Thymus (tissue), 11 donors: ENCODE data around the gene UNC119. TPM values are rescaled to one million over a fixed set of nuclear protein-coding genes. Genes with fewer than 3 reads are reported as not detected.

Experiments used
- DNase-seq, 9 donors: peaks; one replicate each; pipeline ENCODE4 v3.0.0-alpha.2; 2013; ENCODE audit warnings: low spot score in 9 of 9, low read depth in 6 of 9, missing footprints in 1 of 9
- H3K27ac ChIP-seq, 2 donors: one replicate each; pipeline ENCODE4 v1.5.1; 2013; ENCODE audit warnings: control low read depth in 1 of 2, low read depth in 1 of 2, low read length in 1 of 2, mild to moderate bottlenecking in 1 of 2, moderate library complexity in 1 of 2
- H3K27me3 ChIP-seq, 2 donors: one replicate each; pipeline ENCODE4 v1.5.1; 2013; ENCODE audit warnings: low read length in 1 of 2; ENCODE audit not compliant: control insufficient read depth in 2 of 2, insufficient read depth in 1 of 2
- H3K36me3 ChIP-seq, 2 donors: one replicate each; pipeline ENCODE4 v1.5.1; 2013; ENCODE audit warnings: low read length in 1 of 2, mild to moderate bottlenecking in 1 of 2, moderate library complexity in 1 of 2; ENCODE audit not compliant: control insufficient read depth in 2 of 2, insufficient read depth in 2 of 2
- H3K4me1 ChIP-seq, 2 donors: one replicate each; pipeline ENCODE4 v1.5.1; 2013; ENCODE audit warnings: low read length in 2 of 2; ENCODE audit not compliant: control insufficient read depth in 2 of 2, insufficient read depth in 2 of 2
- H3K4me3 ChIP-seq, 2 donors: one replicate each; pipeline ENCODE4 v1.5.1; 2013; ENCODE audit warnings: low read length in 2 of 2, control low read depth in 1 of 2, mild to moderate bottlenecking in 1 of 2
- H3K9me3 ChIP-seq, 2 donors: one replicate each; pipeline ENCODE4 v1.5.1; 2013; ENCODE audit warnings: low read length in 1 of 2, mild to moderate bottlenecking in 1 of 2; ENCODE audit not compliant: control insufficient read depth in 2 of 2, insufficient read depth in 1 of 2
- WGBS: extraction: QIAGEN DNeasy Blood & Tissue Kit; methylation state at CpG from one replicate; pipeline ENCODE4 v1.1.7; 2013; 5-methylcytosine and 5-hydroxymethylcytosine counted together
- polyA plus RNA-seq: library from polyadenylated mRNA; stranded (reverse); fragments of 200-250 nt; gene quantifications from one replicate; pipeline ENCODE4 v1.2.3, GENCODE V29; 2013
- total RNA-seq: library from RNA; stranded (reverse); fragments of 120-200 nt; gene quantifications from one replicate; pipeline ENCODE4 v1.2.4, GENCODE V29; 2013
- donor health status: healthy.

The UNC119 gene
- total and polyA plus RNA-seq, 2 donors = 30.4 to 30.6 TPM

DNA sequence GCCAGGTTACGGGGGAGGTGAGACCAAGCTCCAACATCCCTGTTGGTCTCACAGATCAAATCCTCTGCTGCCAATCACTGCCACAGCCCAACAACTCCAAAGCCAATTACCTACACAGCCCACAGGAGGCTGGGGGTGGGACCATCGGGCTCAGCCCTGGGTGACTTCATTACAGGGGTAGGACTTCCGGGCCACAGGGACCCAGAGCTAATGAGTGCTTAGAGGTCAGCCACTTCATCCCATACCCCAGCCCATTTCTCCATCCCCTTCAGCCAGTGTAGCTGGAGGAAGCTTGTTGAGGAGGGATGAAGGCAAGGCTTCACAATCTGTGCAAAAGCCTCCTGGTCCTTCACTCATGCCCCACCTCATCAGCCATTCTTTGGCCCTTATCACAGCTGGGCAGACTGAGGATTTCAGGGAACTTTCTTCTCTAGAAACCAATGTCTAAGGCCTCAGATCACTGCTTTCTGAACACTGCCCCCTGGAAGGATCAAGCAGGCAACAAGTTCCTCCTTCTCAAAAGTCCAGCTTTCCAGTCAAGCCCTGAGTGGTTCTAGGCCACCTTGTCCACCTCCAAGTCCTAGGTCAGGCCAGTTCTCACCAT, 40.5 kb downstream of the UNC119 start:
- no peaks in the 10 kb centered on the region for H3K4me1 ChIP-seq
- H3K36me3 ChIP-seq = no peaks in the 10 kb centered on the region
- H3K9me3 ChIP-seq = no peaks in the 10 kb centered on the region
- whole genome bisulfite sequencing = 91% methylated on average over 3 of the region's 3 CpGs
- DNase-seq = no peak
- no peak overlapping the region for H3K27ac ChIP-seq
- peaks cover 0 to 49% of the 10 kb centered on the region in 2 donors for H3K27me3 ChIP-seq
- no peak overlapping the region for H3K4me3 ChIP-seq

DNA sequence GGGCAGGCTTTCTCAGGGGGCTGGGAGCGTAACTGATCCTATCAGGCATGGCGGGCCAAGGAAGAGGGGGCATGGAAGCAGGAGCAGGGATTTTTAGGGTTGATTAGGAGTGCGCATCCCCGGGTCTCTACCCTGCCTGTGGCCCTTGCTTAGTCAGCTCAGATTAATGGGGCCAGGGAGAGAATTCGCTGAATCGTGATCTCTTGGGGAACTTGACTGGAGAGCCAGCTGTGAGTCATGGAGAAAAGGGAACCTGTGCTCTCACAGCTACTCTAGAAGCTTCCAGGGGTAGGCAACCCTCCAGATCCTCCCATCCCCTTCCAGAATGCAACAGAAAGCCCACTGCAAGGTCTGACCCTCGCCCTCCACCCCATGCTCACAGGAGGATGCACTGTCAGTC, 42.6 kb downstream of the UNC119 start:
- Histone ChIP-seq H3K27ac (no peak overlapping the region), H3K36me3 (no peaks in the 10 kb centered on the region), H3K9me3 (no peaks in the 10 kb centered on the region), H3K4me3 (no peak overlapping the region), H3K27me3 (peaks cover 0 to 56% of the 10 kb centered on the region in 2 donors), H3K4me1 (no peaks in the 10 kb centered on the region)
- 61% methylated on average over 7 of the region's 7 CpGs for WGBS
- DNase-seq = no peak

DNA sequence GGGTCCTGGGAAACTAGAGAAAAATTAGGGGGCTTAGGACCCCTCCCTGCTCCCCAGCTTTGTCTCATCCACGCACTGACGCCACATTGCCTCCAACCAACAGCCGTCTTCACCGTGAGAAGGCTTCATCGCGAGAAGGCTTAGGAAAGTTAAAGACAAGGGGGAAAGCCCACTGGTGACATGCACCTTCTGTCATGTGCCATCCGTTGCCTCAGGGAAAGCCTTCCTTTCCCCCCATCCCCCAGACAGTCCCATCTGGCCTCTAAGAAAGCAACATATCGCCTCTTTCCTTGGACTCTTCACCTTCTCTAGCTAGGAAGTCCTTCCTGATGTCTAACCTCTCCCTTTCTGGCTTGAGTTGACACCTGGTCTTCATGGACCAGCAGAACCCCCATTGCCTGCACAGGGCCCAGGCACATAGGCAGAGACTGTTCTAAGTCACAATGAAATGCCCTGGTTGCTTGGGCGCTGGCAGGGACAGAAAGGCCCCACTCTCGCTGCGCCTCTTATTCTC, 44.2 kb downstream of the UNC119 start:
- no peaks in the 10 kb centered on the region for H3K9me3 ChIP-seq
- peak overlapping the region in 1 of 2 donors; percentile 6 for H3K27ac ChIP-seq
- H3K27me3 ChIP-seq = peaks cover 0 to 42% of the 10 kb centered on the region in 2 donors
- peak overlapping the region in 1 of 2 donors; percentile 8 for H3K4me3 ChIP-seq
- no peak for DNase-seq
- H3K36me3 ChIP-seq = no peaks in the 10 kb centered on the region
- 81% methylated on average over 11 of the region's 11 CpGs for WGBS
- H3K4me1 ChIP-seq = no peaks in the 10 kb centered on the region

- DNase-seq = no peak
- Histone ChIP-seq H3K27me3 (peaks cover 0 to 42% of the 10 kb centered on the region in 2 donors), H3K4me1 (no peaks in the 10 kb centered on the region), H3K27ac (no peak overlapping the region), H3K9me3 (no peaks in the 10 kb centered on the region), H3K36me3 (no peaks in the 10 kb centered on the region), H3K4me3 (peak overlapping the region in 1 of 2 donors; percentile 32)
- 78% methylated on average over 24 of the region's 24 CpGs for WGBS
These were observed 44.7 kb downstream of the UNC119 start for GRCh38 chr17:28507567-28508203.

GRCh38 chr17:28506763-28507487, 45.5 kb downstream of the UNC119 start:
- WGBS = 94% methylated on average over 14 of the region's 14 CpGs
- Histone ChIP-seq H3K36me3 (no peaks in the 10 kb centered on the region), H3K4me1 (no peaks in the 10 kb centered on the region), H3K4me3 (peak overlapping the region in 1 of 2 donors; percentile 32), H3K9me3 (no peaks in the 10 kb centered on the region), H3K27ac (peak overlapping the region in 1 of 2 donors; percentile 55), H3K27me3 (peaks cover 0 to 40% of the 10 kb centered on the region in 2 donors)
- no peak for DNase-seq

GRCh38 chr17:28505986-28506665, 46.3 kb downstream of the UNC119 start, which contains the start of gene FOXN1:
Gene FOXN1, plus strand, starts transcription at chr17:28506348. Its CDS starts 17,622 bp downstream, at chr17:28523970.
- Histone ChIP-seq H3K36me3 (no peaks in the 10 kb centered on the region), H3K4me1 (peaks cover 0 to 7% of the 10 kb centered on the region in 2 donors), H3K27me3 (peaks cover 0 to 35% of the 10 kb centered on the region in 2 donors), H3K4me3 (peak within 1 kb of the TSS in 1 of 2 donors; percentile 32), H3K9me3 (no peaks in the 10 kb centered on the region), H3K27ac (peak within 1 kb of the TSS; percentile 18 to 68)
- WGBS = 92% methylated on average over 28 of the region's 28 CpGs
- DNase-seq = no peak

- DNase-seq = no peak
- peaks cover 0 to 7% of the 10 kb centered on the region in 2 donors for H3K4me1 ChIP-seq
- H3K36me3 ChIP-seq = no peaks in the 10 kb centered on the region
- no peak overlapping the region for H3K4me3 ChIP-seq
- H3K9me3 ChIP-seq = no peaks in the 10 kb centered on the region
- no peak overlapping the region for H3K27ac ChIP-seq
- H3K27me3 ChIP-seq = peaks cover 0 to 23% of the 10 kb centered on the region in 2 donors
- WGBS = 90% methylated on average over 3 of the region's 3 CpGs
These were observed 49.0 kb downstream of the UNC119 start for GRCh38 chr17:28503420-28503819.

- Histone ChIP-seq H3K4me3 (no peak overlapping the region), H3K27ac (peak overlapping the region; percentile 31 to 47), H3K9me3 (no peaks in the 10 kb centered on the region), H3K27me3 (peaks cover 0 to 7% of the 10 kb centered on the region in 2 donors), H3K36me3 (no peaks in the 10 kb centered on the region), H3K4me1 (peaks cover 0 to 13% of the 10 kb centered on the region in 2 donors)
- no peak for DNase-seq
- WGBS = 86% methylated on average over 3 of the region's 3 CpGs
These were observed 50.8 kb downstream of the UNC119 start for GRCh38 chr17:28501421-28502284.
